ENCODE results near the gene GATA5.

GATA5 gene

DNA sequence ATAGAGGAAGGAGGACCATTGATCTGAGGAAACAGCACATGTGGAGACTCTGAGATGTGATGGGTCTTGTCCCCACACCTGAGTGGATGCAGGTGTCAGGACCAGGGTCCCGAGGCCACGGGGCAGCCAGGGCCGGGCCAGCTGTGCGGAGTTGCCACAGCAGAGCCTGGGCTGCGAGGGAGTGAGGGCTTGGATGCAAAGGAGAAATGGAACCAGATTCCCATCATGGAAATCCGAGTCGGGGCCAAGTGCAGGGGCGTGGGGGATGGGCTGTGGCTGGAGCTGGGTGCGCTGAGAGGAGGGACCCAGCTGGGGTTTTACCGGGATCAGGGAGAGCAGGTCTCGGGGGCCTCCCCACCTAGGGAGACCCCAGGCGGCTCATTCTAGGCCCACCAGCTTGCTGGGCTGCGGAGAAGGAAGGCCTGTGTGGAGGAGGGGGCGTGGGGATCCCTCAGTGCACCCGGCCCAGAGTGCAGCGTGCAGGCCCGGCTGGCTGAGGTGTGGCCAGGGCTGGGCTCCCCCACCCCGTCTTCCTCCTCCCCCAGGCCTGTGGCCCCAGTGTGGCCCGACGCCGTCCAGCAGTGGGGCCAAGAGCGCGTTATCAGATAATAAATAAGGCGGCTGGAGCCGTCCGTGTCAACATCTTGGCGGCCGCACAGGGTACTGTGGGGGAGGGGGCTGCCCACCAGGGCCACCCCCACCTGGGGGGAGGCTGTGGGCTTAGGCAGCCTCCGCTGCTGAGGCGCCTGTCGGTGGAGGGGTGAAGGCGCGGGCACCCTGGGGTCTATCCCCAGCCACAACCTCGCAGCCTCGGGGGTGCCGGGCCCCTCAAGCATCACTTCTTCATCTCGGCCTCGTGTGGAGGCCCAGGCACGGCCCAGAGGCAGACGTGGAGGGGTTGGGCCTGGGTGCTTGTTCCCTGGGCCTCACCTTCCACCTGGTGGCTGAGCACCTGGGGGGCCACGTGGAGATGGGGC, 17.2 kb downstream of the GATA5 start:
- H3K4me3 ChIP-seq: no peak overlapping the region
- H3K27ac ChIP-seq: no peak overlapping the region

DNA sequence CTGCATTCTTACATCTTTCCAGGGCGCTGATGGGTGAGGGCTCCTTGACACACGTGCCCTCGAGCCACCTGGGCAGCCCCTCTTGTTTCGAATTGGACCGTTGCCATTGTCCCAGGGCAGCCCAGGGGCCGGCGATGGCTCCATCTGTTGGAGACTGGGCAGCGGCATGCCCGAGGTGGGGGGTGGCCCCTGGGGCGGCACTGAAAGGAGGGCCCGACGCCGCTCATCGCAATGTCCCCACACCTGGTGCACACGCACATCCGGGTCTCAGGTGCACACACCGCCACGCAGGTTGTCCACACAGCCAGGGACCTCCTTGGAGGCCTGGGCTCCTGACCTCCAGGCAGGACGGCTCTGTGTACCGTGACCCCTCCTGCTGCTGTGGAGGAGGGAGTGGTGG, 18.0 kb downstream of the GATA5 start:
- no peak overlapping the region for H3K4me3 ChIP-seq
- H3K27ac ChIP-seq: no peak overlapping the region

DNA sequence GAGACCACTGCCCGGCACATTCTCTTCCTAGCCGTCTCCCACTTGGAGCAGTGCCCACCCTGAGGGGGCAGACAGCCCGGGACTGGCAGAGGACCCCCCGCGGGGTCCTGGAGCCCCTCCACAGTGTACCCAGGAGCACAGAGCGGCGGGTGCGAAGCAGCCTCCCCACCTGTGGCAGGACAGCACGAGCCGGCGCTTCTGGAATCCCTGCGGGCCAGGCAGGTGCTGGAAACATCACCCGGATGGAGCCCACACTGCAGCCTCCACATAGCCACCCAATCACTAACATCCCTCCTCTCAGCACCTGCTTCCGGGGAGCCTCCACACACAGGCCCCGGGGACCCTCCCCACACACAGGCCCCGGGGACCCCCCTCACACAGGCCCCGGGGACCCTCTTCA, 18.7 kb downstream of the GATA5 start:
- H3K27ac ChIP-seq: no peak overlapping the region
- H3K4me3 ChIP-seq: no peak overlapping the region

DNA sequence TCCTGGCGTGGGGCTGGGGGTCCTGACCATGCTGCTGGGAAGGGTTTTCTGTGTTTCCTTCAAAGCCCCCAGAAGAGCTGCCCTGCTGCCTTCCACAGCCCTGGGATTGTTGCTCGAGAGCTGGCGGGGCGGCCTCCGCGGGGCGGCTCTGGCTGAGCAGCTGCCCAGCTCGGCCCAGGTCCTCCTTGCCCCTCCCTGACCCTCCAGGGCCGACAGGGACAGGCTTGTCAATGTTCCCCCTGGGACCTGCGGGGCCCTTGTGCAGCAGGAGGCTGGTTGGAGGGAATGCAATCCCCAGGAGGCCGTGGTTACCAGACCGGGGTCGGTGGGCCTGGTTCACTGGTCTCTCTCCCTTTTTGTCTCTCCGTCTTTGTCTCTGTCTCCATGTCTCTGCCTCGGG, 19.9 kb downstream of the GATA5 start:
- H3K4me3 ChIP-seq: no peak overlapping the region

DNA sequence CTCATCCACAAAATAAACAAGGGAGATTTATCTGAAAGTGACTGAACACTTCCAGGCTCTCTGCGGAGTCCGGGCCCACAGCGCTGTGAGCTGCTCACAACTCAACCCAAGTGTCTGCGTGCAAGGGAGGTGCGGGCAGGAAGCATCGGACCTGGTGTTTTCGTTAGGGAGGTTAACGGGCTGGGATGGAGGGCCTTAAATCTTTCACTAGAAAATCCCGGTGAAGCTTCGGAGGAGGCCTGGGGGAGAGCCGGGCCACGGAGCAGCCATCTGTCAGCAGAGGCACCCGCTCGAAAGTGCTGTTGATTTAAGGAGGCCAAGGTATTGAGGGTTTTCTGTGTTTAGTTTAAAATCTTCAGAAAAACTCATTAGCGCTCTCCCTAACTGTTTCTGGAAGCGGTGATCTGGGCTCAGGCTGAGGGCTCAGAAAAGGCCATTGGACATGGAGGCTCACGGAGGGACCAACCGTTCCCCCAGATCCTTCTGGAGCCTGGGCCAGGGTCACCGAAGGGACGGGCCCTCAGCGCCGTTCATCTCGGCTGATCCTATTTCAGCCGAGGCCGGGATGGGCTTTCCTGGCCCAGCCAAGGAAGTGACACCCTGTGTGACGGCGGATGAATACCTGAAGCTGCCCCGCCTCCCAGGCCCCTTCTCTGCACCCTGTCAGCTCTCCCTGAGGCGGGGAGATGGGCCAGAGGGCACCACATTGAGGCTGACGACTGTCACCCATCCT, 20.7 kb downstream of the GATA5 start:
- Histone ChIP-seq H3K4me3 (no peak overlapping the region), H3K27ac (no peak overlapping the region)

More for the DNA sequence above, 19.9 kb downstream of the GATA5 start:
- H3K27ac ChIP-seq: no peak overlapping the region

DNA sequence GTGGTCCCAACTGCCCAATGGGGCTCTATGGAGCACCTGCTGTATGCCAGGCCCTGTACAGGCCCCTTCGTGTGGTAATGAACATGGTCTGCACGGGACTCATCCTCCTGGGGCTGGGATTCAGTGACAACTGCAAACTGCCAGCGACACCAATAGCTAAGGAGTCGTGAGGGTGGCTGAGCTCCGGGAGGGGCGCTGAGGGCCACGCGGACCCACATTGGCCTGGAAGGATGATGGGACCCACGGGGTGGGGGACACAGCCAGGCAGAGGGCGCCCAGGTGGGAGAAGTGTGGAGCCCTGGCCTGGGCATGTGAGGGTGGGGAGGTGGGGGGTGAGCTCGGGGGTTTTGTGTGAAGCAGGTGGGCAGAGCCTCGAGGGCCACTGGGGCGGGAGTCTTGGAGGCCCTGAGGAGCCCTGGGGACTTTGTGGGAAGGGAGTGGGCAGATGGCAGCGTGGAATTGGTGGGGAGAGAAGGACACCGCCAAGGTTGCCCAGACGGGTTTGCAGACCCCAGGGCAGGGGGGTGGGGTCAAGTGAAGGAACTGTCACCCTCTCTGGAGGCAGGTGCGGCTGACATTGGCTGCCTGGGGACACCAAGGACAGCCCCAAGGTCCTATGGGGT, 22.5 kb downstream of the GATA5 start:
- no peak overlapping the region for H3K4me3 ChIP-seq
- H3K27ac ChIP-seq: no peak overlapping the region

DNA sequence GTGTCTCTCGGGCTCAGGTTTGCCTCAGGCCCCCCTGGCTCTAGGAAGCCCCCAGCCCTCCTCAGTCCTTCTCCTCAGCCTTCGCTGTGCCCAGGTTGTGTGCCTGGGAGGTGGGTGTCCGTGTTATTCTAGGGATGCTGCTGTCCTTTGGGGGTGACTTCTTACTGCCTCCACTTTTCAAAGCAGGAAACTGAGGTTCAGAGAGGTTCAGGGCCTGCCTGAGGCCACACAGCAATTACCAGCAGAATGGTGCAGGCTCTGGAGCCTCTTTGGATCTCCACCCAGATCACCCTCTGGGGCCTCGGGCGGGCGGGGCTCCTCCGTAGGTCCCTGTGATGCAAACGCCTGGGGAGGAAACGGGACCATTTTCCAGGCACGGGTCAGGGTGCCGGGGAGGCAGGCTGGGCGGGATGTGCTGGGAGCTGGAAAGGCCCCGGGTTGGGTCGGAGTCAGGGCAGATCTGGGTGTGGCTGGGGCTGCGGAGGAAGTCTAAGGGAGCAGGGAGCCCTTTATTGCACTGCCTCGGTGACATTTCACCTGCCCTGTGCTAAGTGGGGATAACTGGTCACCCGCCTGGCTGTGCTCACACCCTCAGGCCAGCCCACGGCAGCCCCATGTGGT, 23.2 kb downstream of the GATA5 start:
- Histone ChIP-seq H3K27ac (no peak overlapping the region), H3K4me3 (no peak overlapping the region)

DNA sequence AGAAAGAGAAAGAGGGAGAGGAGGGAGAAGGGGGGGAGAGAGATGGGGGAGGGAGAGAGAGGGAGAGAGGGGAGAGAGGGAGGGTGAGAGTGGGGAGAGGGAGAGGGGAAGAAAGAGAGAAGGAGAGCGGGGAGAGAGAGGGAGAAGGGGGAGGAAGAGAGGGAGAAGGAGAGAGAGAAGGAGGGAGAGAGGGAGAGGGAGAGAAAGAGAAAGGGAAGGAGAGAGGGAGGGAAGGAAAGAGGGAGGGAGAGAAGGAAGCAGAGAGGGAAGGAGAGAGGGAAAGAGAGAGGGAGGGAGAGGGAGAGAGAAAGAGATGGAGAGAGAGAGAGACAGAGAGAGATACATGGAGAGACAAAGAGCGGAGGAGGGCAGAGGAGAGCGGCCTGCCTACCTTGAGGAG, 23.8 kb downstream of the GATA5 start:
- Histone ChIP-seq H3K4me3 (no peak overlapping the region), H3K27ac (no peak overlapping the region)

DNA sequence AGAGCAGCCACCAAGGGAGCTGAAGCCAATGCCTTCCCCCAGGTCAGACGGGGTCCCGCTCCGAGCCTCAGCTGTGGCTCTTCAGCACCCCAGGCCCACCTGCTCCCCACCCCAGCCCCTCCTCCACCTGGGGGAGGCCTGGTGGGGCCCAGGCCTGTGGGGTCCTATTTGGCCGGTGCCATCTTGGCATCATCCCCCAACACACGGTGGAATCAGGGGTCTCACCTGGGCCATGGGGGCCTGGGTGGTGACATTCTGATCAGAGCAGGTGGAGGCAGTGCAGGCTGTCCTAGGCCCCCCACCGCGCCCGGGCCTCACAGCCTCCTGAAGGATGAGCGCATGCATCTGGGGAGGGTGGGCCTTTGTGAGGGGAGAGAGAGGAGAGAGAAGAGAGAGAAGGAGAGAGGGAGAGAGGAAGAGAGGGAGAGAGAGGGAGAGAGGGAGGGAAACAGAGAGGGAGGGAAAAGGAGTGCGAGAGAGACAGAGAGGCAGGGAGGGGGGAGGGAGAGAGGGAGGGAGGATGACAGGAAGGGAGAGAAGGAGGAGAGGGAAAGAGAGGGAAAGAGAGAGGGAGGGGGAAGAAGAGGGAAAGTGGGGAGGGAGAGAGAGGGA, 24.5 kb downstream of the GATA5 start:
- Histone ChIP-seq H3K4me3 (no peak overlapping the region), H3K27ac (no peak overlapping the region)

DNA sequence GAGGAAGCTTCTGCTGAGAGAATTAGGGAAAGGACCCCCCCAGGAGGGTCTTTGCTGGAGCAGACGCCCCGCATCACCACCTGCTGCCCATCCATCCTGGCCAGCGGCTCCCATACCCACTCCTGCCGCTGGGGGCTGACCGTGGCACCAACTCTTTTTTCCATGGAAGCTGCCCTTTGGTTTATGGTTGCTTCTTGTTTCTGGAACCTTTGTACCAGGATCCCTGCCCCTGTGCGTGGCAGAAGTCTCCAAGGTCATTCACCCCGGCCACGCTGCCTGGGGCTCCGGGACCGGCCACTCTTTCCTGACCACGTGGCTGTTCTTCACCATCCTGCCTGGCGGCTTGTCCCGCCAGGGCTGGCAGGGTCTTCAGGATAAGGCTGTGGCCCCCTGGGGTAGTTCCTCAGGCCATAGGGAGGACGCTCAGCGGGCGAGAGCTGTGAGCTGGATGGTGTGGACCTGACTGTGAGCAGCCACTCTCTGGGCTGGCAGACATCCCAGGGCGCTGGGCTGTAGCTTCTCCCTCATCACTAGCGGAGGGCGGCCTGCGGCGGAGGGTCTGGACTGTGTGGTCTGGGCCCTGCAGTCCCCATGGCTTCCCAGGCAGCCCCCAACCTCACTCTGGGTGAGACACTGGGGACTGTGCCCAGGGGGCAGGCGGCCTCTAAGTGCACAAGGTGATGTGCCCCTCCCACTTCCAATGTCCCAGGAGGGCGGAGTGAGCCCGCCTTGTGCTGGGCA, 25.7 kb downstream of the GATA5 start:
- Histone ChIP-seq H3K4me3 (no peak overlapping the region), H3K27ac (no peak overlapping the region)

DNA sequence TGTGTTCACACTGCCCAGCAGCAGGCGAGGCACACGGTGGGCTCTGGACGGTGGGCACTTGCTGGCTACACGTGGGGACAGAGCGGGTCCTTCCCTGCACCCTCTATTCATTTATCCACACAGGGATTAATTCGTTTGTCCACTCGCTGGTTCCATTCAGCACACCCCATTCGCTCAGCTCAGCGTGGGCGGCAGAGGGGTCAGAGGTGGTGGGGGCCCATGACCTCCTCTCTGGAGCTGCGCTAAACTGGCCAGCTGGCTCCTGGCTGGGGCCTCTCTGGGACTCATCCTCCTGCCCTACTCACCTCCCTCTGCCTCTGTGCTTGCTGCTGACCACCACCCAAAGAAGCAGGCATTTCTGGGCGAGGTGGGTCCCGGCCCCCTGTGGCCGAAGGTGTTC, 27.0 kb downstream of the GATA5 start:
- no peak overlapping the region for H3K4me3 ChIP-seq
- H3K27ac ChIP-seq: no peak overlapping the region

DNA sequence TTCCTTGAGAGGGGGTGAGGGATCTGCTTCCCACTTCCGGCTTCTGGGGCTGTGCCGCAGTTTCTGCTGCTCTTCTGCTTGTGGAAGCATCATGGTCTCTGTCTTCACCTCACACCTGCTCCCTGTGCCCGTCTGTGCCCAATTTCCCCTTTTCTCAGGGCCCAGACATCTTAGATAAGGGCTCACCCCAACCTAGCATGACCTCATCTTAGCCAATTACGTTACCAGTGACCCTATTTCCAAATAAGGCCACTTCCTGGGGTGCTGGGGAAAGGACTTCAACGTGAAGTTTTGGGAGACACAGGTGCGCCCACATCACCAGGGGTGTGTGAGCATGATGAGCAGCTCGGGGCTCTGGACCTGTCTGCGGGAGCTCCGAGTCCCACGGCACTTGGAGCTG, 27.8 kb downstream of the GATA5 start:
- Histone ChIP-seq H3K4me3 (no peak overlapping the region), H3K27ac (no peak overlapping the region)

DNA sequence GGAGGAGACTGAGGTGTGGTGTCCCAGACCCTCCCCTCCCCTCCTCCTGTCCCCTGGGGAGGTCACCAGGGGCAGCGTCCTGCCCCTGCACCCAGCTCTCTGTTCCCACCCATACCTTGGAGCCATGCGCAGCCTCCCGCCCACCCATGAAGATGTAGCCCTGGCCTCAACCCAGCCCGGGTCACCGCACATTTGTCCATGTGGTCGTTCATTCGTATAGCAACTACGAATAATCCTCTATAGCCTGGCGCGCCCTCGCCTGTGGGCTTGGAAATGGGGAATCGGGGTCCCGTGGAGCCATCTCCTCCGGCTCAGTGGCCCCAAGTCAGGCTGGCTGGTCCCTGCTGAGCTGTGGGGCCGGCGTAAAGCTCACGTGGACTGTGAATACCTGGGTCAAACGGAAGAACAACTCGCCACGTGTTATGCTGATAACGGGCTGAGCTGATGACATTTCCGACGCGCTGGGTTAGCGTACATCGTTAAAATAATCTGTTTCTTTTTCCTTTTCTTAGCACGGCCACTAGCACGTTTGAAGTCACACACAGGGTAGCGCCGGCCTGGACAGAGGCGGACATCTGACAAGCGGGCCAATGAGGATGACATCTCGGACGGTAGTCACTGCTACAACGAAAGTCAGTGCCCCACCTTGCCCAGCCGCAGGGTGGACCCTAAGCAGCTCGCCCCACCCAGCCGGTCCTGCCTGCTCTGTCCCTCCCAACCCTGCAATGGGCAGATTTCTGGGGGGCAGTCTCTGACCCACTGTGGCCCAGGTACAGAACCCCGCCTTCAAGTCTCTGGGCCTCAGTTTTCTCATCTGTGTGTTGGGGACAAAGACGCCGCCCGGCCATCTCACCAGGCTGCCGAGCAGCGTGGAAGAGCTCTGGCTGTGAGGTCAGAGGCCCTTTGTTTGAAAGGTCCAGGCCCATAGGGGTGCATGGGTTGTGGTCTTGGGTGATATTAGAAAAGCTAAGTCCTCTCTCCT, 28.6 kb downstream of the GATA5 start:
- no peak overlapping the region for H3K27ac ChIP-seq
- H3K4me3 ChIP-seq: no peak overlapping the region

DNA sequence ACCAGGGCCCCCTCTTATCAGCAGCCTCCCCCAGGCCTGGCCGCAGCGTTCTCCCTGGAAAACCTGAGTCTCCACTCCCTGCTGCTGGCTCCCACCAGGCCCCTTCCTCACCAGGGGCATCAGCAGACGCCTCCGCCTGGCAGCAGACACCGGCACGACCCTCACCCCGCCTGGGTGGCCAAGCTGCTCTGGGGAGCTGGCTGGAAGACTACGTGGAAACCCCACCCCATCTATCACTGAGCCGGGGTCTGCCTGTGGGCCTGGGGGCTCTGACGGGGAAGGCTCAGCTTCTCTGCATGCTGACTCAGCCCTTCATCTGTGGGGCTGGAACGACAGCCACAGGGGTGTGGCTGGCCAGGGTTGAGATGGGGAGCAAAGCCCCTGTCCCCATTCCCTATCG, 29.3 kb downstream of the GATA5 start:
- Histone ChIP-seq H3K4me3 (no peak overlapping the region), H3K27ac (no peak overlapping the region)

DNA sequence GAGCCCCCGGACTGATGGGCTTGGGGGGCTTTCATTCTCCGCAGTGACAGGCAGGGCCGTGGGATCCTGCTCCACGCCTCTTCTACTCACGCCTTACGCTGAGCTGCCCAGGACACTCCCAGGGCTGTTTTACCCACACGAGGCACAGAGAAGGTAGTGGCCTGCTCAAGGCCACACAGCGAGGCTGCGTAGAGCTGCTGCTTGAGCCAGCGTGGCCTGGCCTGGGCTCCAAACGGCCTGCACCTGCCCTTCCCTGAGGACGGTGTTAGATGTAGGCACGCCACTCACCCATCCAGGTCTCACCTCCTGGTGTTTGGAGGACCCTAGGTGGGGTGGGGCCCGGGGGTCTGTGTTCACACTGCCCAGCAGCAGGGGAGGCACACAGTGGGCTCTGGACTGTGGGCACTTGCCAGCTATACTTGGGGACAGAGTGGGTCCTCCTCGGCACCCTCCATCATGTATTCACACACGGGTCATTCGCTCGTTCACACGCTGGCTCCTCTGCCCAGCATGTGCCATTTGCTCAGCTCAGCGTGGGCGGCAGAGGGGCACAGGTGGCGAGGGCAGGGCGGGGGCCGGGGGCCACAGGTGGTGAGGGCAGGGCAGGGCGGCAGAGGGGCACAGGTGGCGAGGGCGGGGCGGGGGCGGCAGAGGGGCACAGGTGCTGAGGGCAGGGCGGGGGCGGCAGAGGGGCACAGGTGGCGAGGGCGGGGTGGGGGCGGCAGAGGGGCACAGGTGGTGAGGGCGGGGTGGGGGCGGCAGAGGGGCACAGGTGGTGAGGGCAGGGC, 30.0 kb downstream of the GATA5 start:
- H3K4me3 ChIP-seq: no peak overlapping the region
- no peak overlapping the region for H3K27ac ChIP-seq

DNA sequence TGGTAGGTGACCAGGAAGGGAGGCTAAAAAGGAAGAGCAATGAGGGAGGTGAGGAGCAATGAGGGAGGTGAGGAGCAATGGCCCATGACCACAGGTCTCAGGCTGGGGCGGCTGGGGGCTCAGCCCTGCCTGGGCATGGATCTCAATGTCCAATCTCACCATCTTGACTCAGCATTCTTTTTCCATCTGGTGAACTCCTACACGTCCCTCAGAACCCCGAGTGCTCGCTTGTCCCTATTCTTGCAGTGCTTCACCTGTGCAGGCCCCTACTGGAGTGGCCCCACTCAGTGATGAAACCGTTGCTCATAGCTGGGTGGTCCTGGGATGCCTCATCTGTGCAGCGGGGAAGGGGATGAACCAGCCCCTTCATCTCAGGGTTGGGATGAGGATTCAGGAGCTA, 31.5 kb downstream of the GATA5 start:
- no peak overlapping the region for H3K4me3 ChIP-seq

DNA sequence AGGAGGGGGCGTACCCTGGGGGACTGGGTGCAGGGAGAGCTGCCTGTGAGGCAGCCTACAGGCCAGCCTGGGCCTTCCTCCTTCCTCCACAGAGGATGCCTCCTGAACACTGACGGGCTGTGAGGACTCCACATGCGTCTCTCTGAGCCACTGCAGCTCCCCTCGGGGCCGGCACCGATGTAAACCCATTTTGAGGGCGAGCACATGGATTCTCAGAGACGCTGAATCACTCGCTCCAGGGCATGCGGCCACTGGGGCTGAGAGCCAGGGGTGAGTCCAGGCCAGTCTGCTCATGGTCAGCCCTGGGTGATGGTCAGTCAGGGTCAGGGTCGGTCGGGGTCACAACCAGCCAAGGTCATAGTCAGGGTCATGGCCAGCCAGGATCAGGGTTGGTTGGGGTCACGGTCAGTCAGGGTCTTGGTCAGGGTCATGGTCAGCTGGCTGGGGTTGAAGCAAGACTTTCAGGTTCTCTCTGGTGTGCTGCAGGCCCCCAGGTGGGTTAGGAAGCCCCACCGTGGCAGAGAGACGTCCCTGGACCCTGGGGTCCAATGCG, 33.7 kb downstream of the GATA5 start:
- H3K4me3 ChIP-seq: no peak overlapping the region
- no peak overlapping the region for H3K27ac ChIP-seq

More for the DNA sequence above, 31.5 kb downstream of the GATA5 start:
- no peak overlapping the region for H3K27ac ChIP-seq
